ENCODE measurements around the gene ROBO1.
"Not testable (repeated sequence)": the region's sequence is repeated elsewhere in the genome, so short reads cannot be mapped to it uniquely, and the experiment has no call there.

Gene ROBO1

DNA sequence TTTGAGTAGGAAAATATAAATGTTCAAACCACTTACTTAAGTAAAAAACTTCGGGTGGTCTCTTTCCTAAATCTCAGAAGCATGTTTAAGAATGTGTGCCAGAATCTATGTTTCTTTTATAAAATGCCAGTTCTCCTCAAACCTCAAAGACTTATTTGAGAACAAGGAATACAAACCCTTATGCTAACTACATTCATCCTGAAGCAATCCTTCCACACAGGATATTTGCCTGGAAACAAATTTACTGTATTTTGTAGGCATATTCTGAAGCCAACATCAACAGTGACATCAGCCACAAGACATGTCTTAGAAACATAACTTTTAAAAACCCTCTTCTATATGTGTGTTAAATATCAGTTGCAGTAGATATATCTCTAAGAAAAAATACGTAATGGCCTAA lies 1077.0 kb downstream of the ROBO1 start:
- DNase-seq (ENCODE audit: low spot score), result no peak

DNA sequence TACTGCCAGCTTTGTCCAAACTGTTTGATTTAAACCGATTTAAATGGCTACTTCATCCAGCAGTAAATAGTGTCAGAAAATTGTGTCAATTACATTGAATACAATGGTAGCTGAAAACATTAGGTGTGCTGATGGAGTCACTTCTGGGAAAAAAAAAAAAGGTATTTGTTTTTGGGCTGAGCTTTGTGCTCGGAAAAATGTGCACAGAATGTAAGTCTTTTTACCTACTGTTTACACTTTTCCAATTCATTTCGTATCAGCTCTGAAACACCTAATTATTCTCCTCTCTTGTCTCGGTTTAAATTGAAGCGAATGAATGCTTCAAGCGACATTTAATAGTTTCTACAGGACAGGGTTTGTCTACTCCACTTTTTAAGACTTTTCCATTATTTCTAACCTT lies 1078.4 kb downstream of the ROBO1 start:
- DNase-seq (ENCODE audit: low spot score), result no peak

DNA sequence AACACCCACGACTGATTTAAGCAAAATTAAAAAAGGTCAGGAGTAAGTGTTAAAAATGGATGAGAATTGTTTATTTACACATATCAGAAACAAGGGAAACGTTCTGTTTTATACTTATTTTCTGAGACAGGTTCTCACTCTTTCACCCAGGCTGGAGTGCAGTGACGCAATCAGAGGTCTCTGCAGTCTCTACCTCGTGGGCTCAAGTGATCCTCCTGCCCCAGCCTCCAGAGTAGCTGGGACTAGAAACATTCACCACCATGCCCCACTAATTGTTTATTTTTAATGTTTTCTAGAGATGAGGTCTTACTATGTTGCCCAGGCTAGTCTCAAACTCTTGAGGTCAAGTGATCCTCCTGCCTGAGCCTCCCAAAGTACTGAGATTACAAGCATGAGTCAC lies 1080.3 kb downstream of the ROBO1 start:
- no peak for DNase-seq (ENCODE audit: low spot score)

DNA sequence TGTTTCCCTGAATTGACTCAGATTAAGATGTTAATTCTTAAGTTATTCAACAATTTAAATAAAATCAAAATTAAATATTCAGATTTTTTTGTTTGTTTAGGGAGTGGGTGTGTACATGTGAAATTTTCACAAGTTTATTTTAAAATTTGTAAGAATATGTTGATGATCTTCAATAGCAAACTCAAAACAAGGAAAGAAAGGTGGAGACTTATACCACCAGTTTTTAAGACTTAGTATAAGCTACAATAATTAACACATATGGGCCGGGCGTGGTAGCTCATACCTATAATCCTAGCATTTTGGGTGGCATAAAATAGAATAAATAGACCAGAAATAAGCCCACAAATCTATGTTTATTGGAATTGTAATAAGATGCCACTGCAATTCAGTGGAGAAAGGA lies 1084.5 kb downstream of the ROBO1 start:
- no peak for DNase-seq (ENCODE audit: low spot score)

DNA sequence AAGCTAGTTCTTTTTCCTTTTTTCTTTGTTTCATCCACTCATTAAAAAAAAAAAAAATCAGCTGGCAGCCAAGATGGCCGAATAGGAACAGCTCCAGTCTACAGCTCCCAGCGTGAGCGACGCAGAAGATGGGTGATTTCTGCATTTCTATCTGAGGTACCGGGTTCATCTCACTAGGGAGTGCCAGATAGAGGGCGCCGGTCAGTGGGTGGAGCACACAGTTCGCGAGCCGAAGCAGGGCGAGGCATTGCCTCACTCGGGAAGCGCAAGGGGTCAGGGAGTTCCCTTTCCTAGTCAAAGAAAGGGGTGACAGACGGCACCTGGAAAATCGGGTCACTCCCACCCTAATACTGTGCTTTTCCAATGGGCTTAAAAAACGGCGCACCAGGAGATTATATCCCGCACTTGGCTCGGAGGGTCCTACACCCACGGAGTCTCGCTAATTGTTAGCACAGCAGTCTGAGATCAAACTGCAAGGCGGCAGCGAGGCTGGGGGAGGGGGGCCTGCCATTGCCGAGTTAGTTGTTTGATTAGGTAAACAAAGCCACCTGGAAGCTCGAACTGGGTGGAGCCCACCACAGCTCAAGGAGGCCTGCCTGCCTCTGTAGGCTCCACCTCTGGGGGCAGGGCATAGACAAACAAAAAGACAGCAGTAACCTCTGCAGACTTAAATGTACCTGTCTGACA lies 1092.5 kb downstream of the ROBO1 start:
- not testable (repeated sequence) for DNase-seq (ENCODE audit: low spot score)

DNA sequence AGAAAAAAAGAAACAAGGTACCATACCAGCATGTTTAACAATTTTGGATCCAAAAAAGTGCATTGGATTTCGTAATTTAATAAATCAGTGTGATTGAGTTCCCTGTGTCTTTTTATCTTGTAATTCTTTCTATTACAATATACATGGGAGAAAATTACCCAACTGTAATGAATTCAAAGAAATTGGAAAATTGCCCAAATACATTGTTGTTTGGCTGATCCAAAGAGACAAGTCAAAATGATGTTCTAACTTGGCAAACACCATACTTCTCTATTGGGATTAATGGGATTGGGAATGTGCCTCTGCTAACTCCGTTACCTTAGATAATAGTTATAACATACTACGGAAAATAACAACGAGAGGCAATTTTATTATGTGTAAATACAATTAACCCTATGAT lies 1097.1 kb downstream of the ROBO1 start:
- no peak for DNase-seq (ENCODE audit: low spot score)

DNA sequence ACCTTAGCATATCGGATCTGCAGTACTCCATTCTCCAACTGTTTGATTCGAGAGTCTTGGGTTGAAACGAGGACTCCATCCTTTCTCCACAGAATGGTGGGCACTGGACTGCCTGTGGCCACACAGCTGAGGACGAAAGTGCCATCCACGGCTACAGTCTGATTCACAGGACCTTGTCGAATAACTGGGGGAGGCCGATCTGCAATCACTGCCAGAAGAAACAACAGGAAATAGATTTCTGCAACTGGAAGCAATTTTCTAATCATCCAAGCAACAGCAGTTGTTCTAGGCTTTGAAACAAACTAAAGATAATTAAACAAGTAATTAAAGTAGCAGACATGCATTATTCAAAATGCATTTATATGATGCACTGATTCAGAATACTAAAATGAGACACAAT lies 1097.7 kb downstream of the ROBO1 start:
- DNase-seq (ENCODE audit: low spot score), result peak; percentile 2

DNA sequence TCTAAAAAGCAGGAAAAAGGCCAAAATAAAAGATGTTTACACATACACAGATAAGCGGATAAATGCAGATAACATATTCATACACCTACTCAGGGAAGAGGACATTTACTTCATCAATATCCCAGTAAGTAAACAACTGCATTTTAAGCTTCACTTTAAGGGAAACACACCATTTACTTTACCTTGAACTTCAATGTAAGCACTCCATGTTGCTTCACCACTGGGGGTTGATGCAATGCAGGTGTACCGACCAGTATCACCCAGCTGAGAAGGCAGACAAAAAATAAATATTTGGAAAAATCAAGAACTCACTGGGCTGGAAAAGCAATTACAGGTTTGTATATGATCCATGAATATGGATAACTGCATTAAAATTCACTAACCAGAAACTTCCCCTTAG lies 1099.5 kb downstream of the ROBO1 start:
- no peak for DNase-seq (ENCODE audit: low spot score)

DNA sequence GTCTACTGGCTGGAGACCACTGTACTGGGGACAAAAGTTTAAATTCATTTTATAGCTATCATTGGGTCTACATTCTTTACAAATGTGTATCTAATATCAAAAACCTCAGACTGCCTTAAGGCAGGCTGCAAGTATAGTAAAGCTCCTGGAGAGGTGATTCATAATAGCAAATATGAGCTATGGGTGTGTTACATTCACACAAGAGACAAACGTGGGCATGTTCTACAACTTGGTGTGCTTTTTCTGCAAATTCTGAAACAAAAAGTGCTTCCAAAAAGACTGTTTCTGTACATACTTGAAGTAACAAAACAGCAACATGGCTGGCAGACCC lies 1101.4 kb downstream of the ROBO1 start:
- DNase-seq (ENCODE audit: low spot score), result peak; percentile 29

DNA sequence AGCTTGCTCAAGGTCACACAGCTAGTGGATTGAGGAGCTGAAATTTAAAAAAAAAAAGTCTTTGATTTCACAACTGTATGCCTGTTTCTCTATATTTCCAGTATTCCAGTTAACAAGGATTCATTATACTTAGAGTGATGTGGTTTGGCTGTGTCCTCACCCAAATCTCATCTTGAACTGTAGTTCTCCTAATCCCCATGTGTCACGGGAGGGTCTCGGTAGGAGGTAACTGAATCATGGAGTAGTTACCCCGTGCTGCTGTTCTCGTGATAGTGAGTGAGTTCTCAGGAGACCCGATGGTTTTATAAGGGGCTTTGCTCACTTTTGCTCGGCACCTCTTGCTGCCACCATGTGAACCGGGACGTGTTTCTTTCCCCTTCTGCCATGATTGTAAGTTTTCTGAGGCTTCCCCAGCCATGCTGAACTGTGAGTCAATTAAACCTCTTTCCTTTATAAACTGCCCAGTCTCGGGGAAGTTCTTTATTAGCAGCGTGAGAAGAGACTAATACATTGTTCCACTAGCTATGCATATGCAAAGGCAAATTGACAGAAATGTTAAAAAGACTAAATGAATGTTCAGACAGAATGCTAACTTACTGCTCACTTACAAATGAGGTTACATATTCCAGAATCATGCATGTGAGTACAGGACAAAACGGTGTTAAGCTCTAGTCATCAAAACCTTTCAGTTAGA lies 1101.9 kb downstream of the ROBO1 start:
- DNase-seq (ENCODE audit: low spot score), result no peak

DNA sequence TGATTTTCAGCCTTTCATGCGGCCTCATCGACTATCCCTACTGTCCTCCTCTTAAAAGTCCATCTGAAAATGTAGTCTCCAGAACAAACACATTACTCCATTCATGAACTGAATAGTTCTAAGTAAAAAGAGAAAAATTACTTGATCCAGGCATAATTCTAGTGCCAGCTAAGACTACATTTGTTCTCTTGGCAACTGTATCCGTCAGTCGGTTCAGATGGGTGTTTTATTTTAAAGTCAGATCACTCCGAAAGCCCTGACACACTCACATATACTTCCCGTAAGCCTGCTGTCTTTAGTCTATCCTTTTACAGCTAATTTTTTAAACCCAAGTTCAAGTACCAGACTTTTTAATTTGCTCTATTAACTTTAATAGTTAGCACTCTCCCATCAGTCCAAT lies 1102.7 kb downstream of the ROBO1 start:
- DNase-seq (ENCODE audit: low spot score), result no peak

DNA sequence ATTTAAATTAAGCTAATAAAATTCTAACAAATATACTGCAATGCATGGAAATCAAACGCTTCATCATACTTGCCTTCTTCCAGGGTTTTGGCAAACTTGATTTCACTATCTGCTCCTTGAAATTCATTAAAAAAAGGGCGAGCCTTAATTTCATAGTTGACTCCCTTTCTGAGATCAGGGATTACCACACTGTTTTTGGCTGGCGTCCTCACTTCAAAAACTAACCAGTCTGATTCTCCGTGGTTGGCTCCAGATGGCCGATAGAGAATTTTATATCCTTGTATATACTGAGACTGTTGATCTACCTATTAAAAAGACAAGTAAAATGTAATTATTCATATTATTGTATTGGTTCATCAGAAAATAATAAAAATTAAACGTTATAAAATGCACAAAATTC lies 1106.8 kb downstream of the ROBO1 start:
- DNase-seq (ENCODE audit: low spot score), result peak; percentile 31

DNA sequence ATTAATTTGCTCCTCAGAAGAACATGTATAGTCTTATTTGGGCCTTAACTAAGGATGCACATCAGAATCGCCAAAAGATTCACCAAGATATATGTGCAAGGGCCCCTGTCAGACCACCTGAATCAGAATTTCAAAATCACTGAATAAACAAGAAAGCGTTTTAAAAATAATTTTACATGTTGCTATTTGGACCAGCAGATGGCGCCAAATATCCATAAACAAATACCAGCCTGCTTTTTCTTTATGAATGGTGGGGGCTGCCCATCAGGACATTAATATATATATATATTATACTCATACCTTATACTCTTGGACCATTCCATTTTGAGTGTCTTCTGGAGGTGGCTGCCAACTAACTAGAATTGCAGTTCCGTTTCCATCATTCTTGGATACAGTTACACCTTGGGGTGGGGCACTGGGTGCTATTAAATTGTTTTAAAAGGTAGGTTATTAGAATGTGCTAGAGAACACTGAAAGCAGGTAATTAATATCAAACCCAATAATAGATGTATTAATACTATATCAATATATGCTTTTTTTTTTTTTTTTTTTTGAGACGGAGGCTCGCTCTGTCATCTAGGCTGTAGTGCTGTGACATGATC lies 1108.3 kb downstream of the ROBO1 start:
- DNase-seq (ENCODE audit: low spot score), result peak; percentile 7

DNA sequence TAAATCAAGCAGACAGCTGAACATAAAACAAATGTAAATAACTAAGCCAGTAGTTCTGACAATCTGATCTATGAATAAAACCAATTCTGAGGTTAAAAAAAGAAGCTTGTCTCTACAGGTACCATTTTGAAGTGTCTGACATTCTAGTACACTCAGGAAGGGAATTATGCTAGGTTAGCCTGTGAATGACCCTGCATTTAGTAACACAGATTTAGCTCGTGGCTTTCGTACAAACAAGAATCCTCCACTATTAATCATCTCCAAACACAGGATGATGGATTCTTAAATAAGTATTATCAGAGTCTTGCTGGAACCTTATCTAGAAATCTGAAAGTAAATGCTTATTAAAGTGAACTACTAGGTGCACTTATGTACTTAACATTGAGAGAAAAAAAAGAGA lies 1120.1 kb downstream of the ROBO1 start:
- DNase-seq (ENCODE audit: low spot score), result no peak

DNA sequence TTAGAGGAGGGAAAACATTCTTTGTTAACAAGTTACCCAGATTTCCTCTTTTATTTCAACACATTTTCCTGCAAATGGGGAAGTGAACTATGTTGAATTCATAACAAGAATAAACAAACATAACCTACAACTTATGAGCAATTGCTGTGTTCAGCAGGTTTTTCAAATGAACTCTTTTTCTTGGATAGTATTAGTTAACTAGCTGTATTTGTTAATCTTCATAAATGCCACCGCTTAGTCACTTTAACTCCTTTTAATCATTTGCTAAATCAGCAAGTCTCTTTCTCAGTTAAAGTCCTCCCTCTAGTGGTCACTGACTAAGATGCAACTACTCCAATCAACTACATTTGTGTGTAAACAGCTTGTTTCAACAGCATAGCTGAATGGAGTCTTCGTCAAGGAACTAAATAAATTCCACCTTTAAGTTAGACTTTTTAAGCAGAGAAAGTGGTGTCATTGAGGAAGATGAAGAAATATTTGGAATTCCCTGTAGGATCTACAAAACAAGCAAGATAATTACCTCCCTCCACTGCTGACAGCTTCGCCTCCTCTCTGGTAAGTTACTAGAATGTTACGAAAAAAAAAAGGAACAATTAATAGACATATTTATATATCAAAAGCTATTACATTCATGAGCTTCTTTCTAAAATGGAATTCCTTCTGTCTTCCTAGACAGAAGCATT lies 1122.0 kb downstream of the ROBO1 start:
- peak; percentile 64 for DNase-seq (ENCODE audit: low spot score)

DNA sequence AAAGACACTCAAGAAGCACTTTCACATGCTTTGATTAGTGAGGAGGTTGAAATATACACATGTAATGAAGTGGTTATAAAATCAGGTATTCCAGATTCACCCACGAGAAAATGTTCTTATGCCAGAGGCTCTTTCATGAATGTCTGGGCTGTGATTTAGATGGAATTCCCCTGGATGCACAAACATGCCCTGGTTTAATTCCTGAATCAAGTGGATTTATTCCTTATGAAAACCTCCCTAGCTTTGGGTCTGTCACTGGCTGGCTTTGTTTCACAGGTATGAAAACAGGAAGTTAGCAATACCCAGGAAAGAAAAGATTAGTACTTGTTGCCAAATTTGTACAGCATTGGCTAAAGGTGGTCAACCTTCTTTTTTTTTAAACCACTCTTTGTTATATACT lies 1123.0 kb downstream of the ROBO1 start:
- DNase-seq (ENCODE audit: low spot score), result no peak

DNA sequence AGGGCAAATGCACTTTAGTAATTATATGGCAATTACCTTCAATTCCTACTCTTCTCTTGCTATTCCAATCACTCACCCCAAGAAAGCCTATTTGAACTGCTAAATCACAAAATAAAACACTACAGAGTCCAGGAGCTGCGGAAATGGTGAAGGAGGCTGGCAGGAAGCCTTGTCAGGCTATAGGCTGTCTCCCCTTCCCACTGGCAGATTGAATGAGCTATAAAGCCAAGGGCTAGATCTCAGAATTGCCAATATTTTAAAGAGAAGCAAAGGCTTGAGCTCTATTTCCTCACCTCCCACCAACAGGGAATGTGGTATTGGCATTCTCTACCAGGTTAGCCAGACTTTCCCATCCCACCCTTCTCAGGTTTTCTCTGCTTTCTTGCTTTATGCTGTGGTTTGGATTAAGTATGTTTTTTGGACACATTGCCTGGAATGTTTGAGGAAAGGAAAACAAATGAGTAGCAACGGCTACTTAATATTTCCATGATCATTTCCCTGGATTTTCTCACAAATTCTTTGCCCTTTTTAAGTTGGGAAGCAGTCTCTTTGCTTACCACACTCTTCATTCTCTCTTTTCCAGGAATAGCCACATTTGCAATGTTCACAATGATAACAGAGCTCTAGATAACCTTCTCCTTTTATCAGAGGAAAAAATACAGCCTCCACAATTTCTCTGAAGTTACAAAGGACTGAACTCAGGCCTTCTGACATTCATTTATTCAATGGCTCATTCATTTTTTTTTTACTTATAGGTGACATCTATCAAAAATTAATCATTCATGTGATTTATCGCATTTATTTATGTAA lies 1125.4 kb downstream of the ROBO1 start:
- DNase-seq (ENCODE audit: low spot score), result no peak

DNA sequence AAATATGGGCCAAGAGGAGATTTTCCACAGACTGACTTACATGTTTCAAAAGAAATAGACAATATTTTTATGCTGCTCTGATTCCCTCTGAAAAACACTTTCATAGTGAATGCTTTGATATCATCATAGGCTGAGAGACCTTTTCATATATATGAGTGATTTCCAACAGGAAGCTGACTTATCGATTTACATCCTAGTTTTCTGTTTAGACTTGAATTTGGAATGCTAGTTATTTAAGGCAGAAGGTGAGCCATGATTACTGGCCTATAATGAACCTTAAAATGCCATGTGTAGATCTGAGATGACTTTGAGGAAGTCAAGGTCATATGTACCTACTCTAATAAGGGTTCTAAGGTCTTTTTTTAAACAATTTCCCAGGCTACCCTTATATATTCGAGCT lies 1126.1 kb downstream of the ROBO1 start:
- no peak for DNase-seq (ENCODE audit: low spot score)

DNA sequence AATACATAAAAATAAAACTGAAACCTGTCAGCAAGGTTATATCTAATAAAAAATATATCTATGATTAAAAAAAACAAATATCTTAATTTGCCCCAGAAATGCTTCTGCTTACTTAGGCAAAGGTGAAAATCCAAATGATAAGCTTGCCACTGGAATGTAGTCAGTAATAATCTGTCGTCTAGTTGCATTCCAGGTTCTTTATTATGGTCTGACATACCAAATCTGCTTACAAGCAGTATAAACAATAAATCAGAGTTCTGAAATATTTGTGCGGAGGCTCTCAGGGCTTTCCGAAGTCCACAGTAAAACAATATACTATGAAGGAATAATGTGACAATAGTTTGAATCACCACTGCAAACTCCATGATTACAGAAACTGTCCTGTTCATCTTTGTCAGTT lies 1133.5 kb downstream of the ROBO1 start:
- no peak for DNase-seq (ENCODE audit: low spot score)

DNA sequence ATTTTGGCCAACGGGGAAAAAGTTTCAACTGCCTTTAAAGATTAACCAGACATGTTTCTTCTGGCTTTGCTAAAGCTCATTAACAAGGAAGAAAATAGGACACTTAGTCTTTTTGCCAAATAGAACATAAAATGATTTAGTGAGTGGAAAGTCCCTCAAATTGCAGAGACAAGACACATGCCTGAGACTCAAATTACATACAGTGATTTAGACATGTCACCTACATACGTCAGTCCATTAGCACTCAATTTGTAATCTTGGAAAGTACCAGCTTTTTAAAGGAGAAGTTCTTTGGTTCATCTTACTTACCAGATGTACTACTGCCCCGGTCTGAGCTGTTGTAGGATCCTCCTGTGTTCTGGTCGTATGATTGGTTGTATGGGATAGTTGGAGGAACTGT lies 1134.2 kb downstream of the ROBO1 start:
- no peak for DNase-seq (ENCODE audit: low spot score)

DNA sequence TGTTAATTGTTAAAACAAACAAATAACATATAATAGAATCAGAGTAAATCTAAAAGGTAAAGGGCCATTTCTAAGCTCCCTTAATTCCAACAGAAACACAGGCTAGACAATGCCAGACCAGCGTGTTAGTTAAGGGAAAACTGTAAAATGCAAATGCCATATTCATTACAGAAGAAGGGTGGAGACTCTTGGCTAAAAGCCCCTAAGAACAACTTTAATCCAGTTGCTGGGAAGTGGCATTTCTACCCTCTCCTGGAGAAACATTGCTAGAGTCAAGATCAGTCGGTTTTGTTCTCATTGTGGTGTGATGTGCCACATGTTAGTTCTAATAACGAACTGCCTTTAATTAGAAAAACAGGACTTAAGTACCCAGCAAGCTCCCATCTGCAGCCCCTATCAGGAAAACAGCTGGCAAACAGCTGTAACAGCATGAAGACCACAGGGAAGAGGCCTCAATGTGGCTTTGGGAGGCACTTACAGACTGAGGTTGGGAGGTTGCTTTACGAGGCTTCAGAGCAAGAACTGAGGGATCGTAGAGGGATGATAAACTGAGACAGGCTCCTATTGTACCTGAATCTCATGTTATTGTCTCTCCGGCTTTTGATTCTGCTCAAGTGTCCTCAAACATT lies 1134.8 kb downstream of the ROBO1 start:
- DNase-seq (ENCODE audit: low spot score), result no peak

DNA sequence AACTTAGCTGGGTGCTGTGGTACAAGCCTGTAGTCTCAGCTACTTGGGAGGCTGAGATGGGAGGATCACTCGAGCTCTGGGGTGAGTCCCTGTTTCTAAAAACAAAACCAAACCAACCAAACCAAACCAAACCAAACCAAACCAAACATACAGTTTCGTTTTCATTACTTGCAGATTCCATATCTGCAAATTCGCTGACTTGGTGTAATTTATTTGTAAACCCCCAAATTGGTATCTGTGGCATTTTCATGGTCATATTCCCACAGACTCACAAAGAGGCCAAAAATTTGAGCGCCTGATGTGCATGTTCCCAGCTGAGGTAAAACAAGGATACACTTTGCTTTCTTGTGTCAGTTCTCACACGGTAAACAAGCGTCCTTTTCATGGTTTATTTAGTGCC lies 1138.3 kb downstream of the ROBO1 start:
- no peak for DNase-seq (ENCODE audit: low spot score)
